Measurements from ENCODE around the gene SMAD6. TPM values are rescaled to one million over a fixed set of nuclear protein-coding genes. Genes with fewer than 3 reads are reported as not detected.

The SMAD6 gene
- total RNA-seq, 1 experiment from 2014 or later: 8.9 TPM

DNA sequence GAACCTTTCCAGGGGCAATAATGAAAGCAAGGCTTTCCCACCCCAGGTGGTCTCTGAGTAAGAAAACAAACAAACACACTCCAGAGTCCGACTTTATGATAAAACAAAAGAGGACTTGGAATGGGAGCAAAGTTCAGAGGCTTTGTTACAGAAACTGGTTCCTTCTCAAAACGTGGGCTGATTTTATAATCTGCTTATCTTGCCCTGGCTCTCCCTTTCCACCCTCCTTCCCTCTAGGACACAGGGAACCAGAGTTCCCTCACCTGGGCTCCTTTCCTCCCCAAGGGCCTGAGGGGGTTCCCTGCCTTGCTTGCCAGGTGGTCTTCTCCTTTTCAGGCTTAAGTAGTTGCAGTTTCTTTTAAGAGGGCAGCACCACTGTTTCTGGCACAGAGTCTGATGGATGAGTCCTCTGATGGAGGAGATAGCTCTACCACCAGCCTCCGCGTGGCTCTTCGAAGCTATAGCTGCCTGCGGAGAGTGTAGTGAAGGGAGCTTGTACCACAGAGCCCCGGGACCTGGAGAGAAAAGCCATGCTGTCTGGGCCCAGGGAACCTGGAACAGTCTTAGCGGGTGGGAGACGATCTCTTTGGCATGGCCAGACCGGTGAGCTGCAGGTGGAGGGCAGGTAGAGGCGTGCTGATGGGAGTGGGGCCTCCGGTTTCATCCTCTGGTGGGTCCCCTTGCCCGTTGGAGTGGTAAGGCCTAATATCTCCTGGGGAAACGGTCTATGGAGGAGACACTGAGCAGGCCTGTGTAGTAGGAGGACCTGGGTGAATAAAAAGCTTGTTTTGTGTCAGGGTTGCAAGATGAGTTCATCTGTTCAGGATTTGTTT lies 68.7 kb downstream of the SMAD6 start:
- Mint-ChIP-seq H3K4me3 (ENCODE audit: unreplicated experiment) (peak overlapping the region; percentile 64), H3K36me3 (ENCODE audit: insufficient read depth, unreplicated experiment) (no peaks in the 10 kb centered on the region), H3K4me1 (ENCODE audit: low read depth, unreplicated experiment) (peaks cover 40% of the 10 kb centered on the region), H3K9me3 (ENCODE audit: unreplicated experiment) (no peaks in the 10 kb centered on the region), H3K27ac (ENCODE audit: unreplicated experiment) (peak overlapping the region; percentile 98), H3K27me3 (ENCODE audit: insufficient read depth, unreplicated experiment) (no peaks in the 10 kb centered on the region)
- ChIA-PET POLR2A (interaction anchor here (0.6 kb wide), 1 partner anchor 70 kb away, joined by 3 read pairs; no protein-coding TSS in a partner anchor), CTCF (interaction anchor here (0.6 to 1.1 kb wide), 3 partner anchors 73 to 165 kb away, joined by 3 to 9 read pairs (median 3); no protein-coding TSS in a partner anchor)
- H3K9me3 ChIP-seq: no peaks in the 10 kb centered on the region
- H3K4me1 ChIP-seq: peaks cover 62% of the 10 kb centered on the region
- H3K36me3 ChIP-seq (ENCODE audit: control insufficient read depth, insufficient read depth, low read length): no peaks in the 10 kb centered on the region
- H3K27me3 ChIP-seq (replicated peaks; ENCODE audit: control insufficient read depth, insufficient read depth, low read length): no peaks in the 10 kb centered on the region
- TSS peak; percentile 30 for BruUV-seq (replicated peaks)
- peak; percentile 59 to 61 for DNase-seq
- intact Hi-C loops (cut with micrococcal nuclease; ENCODE audit: unreplicated experiment): loop anchor here (1.0 kb wide), 1 partner anchor 68 kb away; the partner anchor contains the start of gene SMAD6
- TF ChIP-seq, protein P1, sequence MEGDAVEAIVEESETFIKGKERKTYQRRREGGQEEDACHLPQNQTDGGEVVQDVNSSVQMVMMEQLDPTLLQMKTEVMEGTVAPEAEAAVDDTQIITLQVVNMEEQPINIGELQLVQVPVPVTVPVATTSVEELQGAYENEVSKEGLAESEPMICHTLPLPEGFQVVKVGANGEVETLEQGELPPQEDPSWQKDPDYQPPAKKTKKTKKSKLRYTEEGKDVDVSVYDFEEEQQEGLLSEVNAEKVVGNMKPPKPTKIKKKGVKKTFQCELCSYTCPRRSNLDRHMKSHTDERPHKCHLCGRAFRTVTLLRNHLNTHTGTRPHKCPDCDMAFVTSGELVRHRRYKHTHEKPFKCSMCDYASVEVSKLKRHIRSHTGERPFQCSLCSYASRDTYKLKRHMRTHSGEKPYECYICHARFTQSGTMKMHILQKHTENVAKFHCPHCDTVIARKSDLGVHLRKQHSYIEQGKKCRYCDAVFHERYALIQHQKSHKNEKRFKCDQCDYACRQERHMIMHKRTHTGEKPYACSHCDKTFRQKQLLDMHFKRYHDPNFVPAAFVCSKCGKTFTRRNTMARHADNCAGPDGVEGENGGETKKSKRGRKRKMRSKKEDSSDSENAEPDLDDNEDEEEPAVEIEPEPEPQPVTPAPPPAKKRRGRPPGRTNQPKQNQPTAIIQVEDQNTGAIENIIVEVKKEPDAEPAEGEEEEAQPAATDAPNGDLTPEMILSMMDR (IDR thresholded peaks at IDR 0.05; ENCODE audit: insufficient read depth in 1 of 2, low read depth in 1 of 2, low read length in 1 of 2, severe bottlenecking in 1 of 2, unreplicated experiment in 1 of 2): no peak
- no peak overlapping the region for H3K4me3 ChIP-seq (ENCODE audit: low read depth, low read length)

DNA sequence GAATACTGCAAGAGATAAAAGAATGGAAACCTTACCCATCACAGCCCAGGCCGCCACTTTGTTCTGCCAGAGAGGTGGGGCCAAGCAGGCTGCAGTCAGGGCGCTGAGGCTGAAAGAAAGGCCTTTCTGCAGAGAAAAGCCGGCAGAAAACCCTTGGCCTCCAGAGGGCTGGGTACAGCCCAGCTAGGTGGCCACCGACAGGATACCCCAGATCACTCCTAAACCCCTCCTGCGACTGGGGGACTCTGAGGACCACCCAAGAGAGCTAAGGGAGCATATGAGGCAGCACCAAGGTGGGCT lies 69.3 kb downstream of the SMAD6 start:
- H3K27ac Mint-ChIP-seq (ENCODE audit: unreplicated experiment): peak overlapping the region; percentile 98

DNA sequence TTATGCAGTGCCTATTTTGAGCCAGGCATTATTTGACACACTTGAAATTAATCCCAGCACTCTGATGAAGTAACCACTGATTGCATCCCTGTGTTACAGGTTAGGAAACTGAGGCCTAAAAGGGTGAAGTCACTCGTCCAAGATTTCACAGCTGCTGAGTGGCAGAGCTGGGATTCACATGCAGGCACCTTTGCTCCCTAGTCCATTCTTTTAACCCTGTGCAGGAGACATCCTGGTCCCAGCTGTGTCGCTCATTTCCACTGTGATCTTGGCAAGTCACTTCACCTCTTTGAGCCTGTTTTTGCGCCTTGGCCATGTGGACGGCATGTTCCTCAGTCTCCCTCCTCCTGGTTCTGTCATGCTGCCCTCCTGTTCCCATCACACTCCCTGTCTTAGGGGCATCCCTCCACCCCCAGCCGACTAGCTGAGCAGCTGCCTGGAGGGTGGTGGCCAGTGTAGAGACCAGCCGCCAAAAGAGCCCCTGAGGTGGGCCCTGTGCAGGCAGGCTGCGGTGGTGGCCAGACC lies 70.6 kb downstream of the SMAD6 start:
- no peak for DNase-seq
- Mint-ChIP-seq H3K27me3 (ENCODE audit: insufficient read depth, unreplicated experiment) (no peaks in the 10 kb centered on the region), H3K4me3 (ENCODE audit: unreplicated experiment) (peak overlapping the region; percentile 10), H3K27ac (ENCODE audit: unreplicated experiment) (peak overlapping the region; percentile 95), H3K4me1 (ENCODE audit: low read depth, unreplicated experiment) (peaks cover 33% of the 10 kb centered on the region), H3K9me3 (ENCODE audit: unreplicated experiment) (no peaks in the 10 kb centered on the region), H3K36me3 (ENCODE audit: insufficient read depth, unreplicated experiment) (no peaks in the 10 kb centered on the region)
- peaks cover 53% of the 10 kb centered on the region for H3K4me1 ChIP-seq
- no TSS peak for BruUV-seq (replicated peaks)
- no peaks in the 10 kb centered on the region for H3K36me3 ChIP-seq (ENCODE audit: control insufficient read depth, insufficient read depth, low read length)
- no peaks in the 10 kb centered on the region for H3K27me3 ChIP-seq (replicated peaks; ENCODE audit: control insufficient read depth, insufficient read depth, low read length)
- TF ChIP-seq, protein P1 (IDR thresholded peaks at IDR 0.05; ENCODE audit: insufficient read depth in 1 of 2, low read depth in 1 of 2, low read length in 1 of 2, severe bottlenecking in 1 of 2, unreplicated experiment in 1 of 2): no peak
- intact Hi-C loops (cut with micrococcal nuclease; ENCODE audit: unreplicated experiment): no loop called here
- POLR2A ChIA-PET: interaction anchor here (0.5 to 1.4 kb wide), 5 partner anchors 57 to 94 kb away, joined by 3 to 6 read pairs (median 3); partner anchors contain the start of gene SMAD6
- no peak overlapping the region for H3K4me3 ChIP-seq (ENCODE audit: low read depth, low read length)
- CTCF ChIA-PET: interaction anchor here (0.6 to 1.2 kb wide), 6 partner anchors 18 to 257 kb away, joined by 3 to 6 read pairs (median 3); no protein-coding TSS in a partner anchor
- no peaks in the 10 kb centered on the region for H3K9me3 ChIP-seq

More for the DNA sequence above, 69.3 kb downstream of the SMAD6 start:
- peaks cover 56% of the 10 kb centered on the region for H3K4me1 ChIP-seq
- TF ChIP-seq, protein P1 (IDR thresholded peaks at IDR 0.05; ENCODE audit: insufficient read depth in 1 of 2, low read depth in 1 of 2, low read length in 1 of 2, severe bottlenecking in 1 of 2, unreplicated experiment in 1 of 2): no peak
- DNase-seq: no peak
- no TSS peak for BruUV-seq (replicated peaks)
- H3K27me3 Mint-ChIP-seq (ENCODE audit: insufficient read depth, unreplicated experiment): no peaks in the 10 kb centered on the region
- no peaks in the 10 kb centered on the region for H3K9me3 Mint-ChIP-seq (ENCODE audit: unreplicated experiment)
- H3K36me3 ChIP-seq (ENCODE audit: control insufficient read depth, insufficient read depth, low read length): no peaks in the 10 kb centered on the region
- H3K4me3 ChIP-seq (ENCODE audit: low read depth, low read length): no peak overlapping the region
- H3K9me3 ChIP-seq: no peaks in the 10 kb centered on the region
- H3K27me3 ChIP-seq (replicated peaks; ENCODE audit: control insufficient read depth, insufficient read depth, low read length): no peaks in the 10 kb centered on the region
- H3K4me1 Mint-ChIP-seq (ENCODE audit: low read depth, unreplicated experiment): peaks cover 34% of the 10 kb centered on the region
- intact Hi-C loops (cut with micrococcal nuclease; ENCODE audit: unreplicated experiment): no loop called here
- peak overlapping the region; percentile 64 for H3K4me3 Mint-ChIP-seq (ENCODE audit: unreplicated experiment)
- H3K36me3 Mint-ChIP-seq (ENCODE audit: insufficient read depth, unreplicated experiment): no peaks in the 10 kb centered on the region
- ChIA-PET POLR2A (interaction anchor here (0.6 kb wide), 1 partner anchor 71 kb away, joined by 3 read pairs; no protein-coding TSS in a partner anchor), CTCF (interaction anchor here (0.9 to 1.1 kb wide), 2 partner anchors 73 to 152 kb away, joined by 3 read pairs; no protein-coding TSS in a partner anchor)

Data from Caco-2 (cell line).